IMR-90 (cell line): ENCODE data around the gene TRIM26. TPM values are rescaled to one million over a fixed set of nuclear protein-coding genes. Genes with fewer than 3 reads are reported as not detected.

Experiments
- ATAC-seq: fragments of 200-7000 bp; cut with Tn5 transposase; 2 replicates; pipeline ENCODE4 v1.9.1; 2020; ENCODE audit warnings: low read depth, mild to moderate bottlenecking, moderate library complexity
- BruUV-seq: library from RNA; stranded (reverse); fragments of 400-500 nt; replicated peaks from 2 replicates; lab custom pipeline; 2021; lab: Mats Ljungman, UMichigan
- CTCF ChIA-PET: fragments of 300-600 bp; formaldehyde crosslinking; extraction: SDS; loops from one replicate; lab custom pipeline; 2021; ENCODE audit warnings: antibody characterized with exemption; lab: Yijun Ruan, JAX
- POLR2A ChIA-PET: fragments of 300-600 bp; sonication (Branson Sonifier 250); formaldehyde crosslinking; loops from one replicate; lab custom pipeline; 2022; ENCODE audit warnings: antibody characterized with exemption; ENCODE audit not compliant: unreplicated experiment; lab: Charles Lee
- DNase-seq: peaks from one replicate; pipeline ENCODE4 v3.0.0; 2013
- H2AFZ ChIP-seq: replicated peaks from 2 replicates; pipeline ENCODE3; 2013; ENCODE audit warnings: low read length, mild to moderate bottlenecking; ENCODE audit not compliant: poor library complexity
- H2AK5ac ChIP-seq: 2 replicates; pipeline ENCODE4 v1.6.1; 2013; ENCODE audit warnings: low read depth, low read length, inconsistent platforms
- H2AK9ac ChIP-seq: replicated peaks from 2 replicates; pipeline ENCODE3; 2013; ENCODE audit warnings: mild to moderate bottlenecking, low read depth, low read length, moderate library complexity; ENCODE audit not compliant: poor library complexity
- H2BK120ac ChIP-seq: 2 replicates; pipeline ENCODE4 v1.6.1; 2013; ENCODE audit warnings: low read depth, low read length, inconsistent platforms
- H2BK15ac ChIP-seq: 3 replicates; pipeline ENCODE4 v1.6.1; 2013; ENCODE audit warnings: low read depth, low read length, inconsistent platforms
- H2BK20ac ChIP-seq: 2 replicates; pipeline ENCODE4 v1.6.1; 2013; ENCODE audit warnings: low read depth, mild to moderate bottlenecking, inconsistent platforms, low read length, moderate library complexity
- H2BK5ac ChIP-seq: 2 replicates; pipeline ENCODE4 v1.6.1; 2013; ENCODE audit warnings: mild to moderate bottlenecking, low read depth, low read length, inconsistent platforms; ENCODE audit not compliant: poor library complexity, severe bottlenecking
- H3K14ac ChIP-seq: replicated peaks from 2 replicates; pipeline ENCODE4 v1.6.1; 2013; ENCODE audit warnings: low read depth, low read length, inconsistent platforms
- H3K18ac ChIP-seq: 2 replicates; pipeline ENCODE4 v1.6.1; 2013; ENCODE audit warnings: low read depth, low read length, control low read depth
- H3K23ac ChIP-seq: 2 replicates; pipeline ENCODE4 v1.6.1; 2013; ENCODE audit warnings: low read depth, low read length, inconsistent platforms
- H3K27ac ChIP-seq: 2 replicates; pipeline ENCODE4 v1.5.1; 2013; ENCODE audit warnings: mild to moderate bottlenecking, control low read depth, low read length; ENCODE audit not compliant: insufficient read depth
- H3K27me3 ChIP-seq: 2 replicates; pipeline ENCODE4 v1.6.1; 2013; ENCODE audit warnings: low read length; ENCODE audit not compliant: control insufficient read depth, insufficient read depth
- H3K36me3 ChIP-seq: 2 replicates; pipeline ENCODE4 v1.6.1; 2013; ENCODE audit warnings: low read length, mixed read lengths; ENCODE audit not compliant: control insufficient read depth, insufficient read depth
- H3K4ac ChIP-seq: 2 replicates; pipeline ENCODE4 v1.6.1; 2013; ENCODE audit warnings: low read depth, low read length, inconsistent platforms
- H3K4me1 ChIP-seq: 2 replicates; pipeline ENCODE4 v1.6.1; 2013; ENCODE audit warnings: low read length, mixed read lengths; ENCODE audit not compliant: control insufficient read depth, insufficient read depth
- H3K4me2 ChIP-seq: 2 replicates; pipeline ENCODE4 v1.6.1; 2013; ENCODE audit warnings: low read depth, mild to moderate bottlenecking, control low read depth, low read length, moderate library complexity
- H3K4me3 ChIP-seq: 2 replicates; pipeline ENCODE4 v1.5.1; 2013; ENCODE audit warnings: low read depth, mild to moderate bottlenecking, control low read depth, low read length, moderate library complexity; ENCODE audit not compliant: insufficient read depth
- H3K56ac ChIP-seq: 2 replicates; pipeline ENCODE4 v1.6.1; 2013; ENCODE audit warnings: low read length, inconsistent platforms; ENCODE audit not compliant: insufficient read depth; ENCODE audit errors: extremely low read depth
- H3K79me1 ChIP-seq, 2 experiments: 2 replicates each; pipeline ENCODE4 v1.6.1; 2013; ENCODE audit warnings: low read length in 2 of 2, inconsistent platforms in 1 of 2, low read depth in 1 of 2
- H3K9ac ChIP-seq: 2 replicates; pipeline ENCODE4 v1.6.1; 2013; ENCODE audit warnings: low read depth, low read length, control low read depth
- H3K9me1 ChIP-seq: 2 replicates; pipeline ENCODE4 v1.6.1; 2013; ENCODE audit warnings: low read length, inconsistent platforms; ENCODE audit not compliant: insufficient read depth
- H3K9me3 ChIP-seq: 2 replicates; pipeline ENCODE4 v1.6.1; 2013; ENCODE audit warnings: low read length; ENCODE audit not compliant: control insufficient read depth, insufficient read depth
- H4K20me1 ChIP-seq: 2 replicates; pipeline ENCODE4 v1.6.1; 2013; ENCODE audit warnings: low read length, inconsistent platforms; ENCODE audit not compliant: insufficient read depth
- H4K5ac ChIP-seq: 2 replicates; pipeline ENCODE4 v1.6.1; 2013; ENCODE audit warnings: mild to moderate bottlenecking, low read depth, low read length, control low read depth
- H4K8ac ChIP-seq, 2 experiments: 2 replicates each; pipeline ENCODE4 v1.6.1; 2013; ENCODE audit warnings: low read depth in 2 of 2, low read length in 2 of 2, control low read depth in 1 of 2, inconsistent platforms in 1 of 2
- H4K91ac ChIP-seq: 2 replicates; pipeline ENCODE4 v1.6.1; 2013; ENCODE audit warnings: low read depth, low read length, inconsistent platforms; ENCODE audit not compliant: insufficient read depth
- BHLHE40 ChIP-seq: fragments of 150-350 bp; IDR thresholded peaks from 2 replicates; pipeline ENCODE4 v1.6.1; 2016; ENCODE audit warnings: mild to moderate bottlenecking, low read depth, low read length
- CHD1 ChIP-seq: IDR thresholded peaks from 2 replicates; pipeline ENCODE4 v1.6.1; 2012; ENCODE audit warnings: low read depth, low read length, improper control_type of control experiment
- FOS ChIP-seq: fragments of 150-350 bp; IDR thresholded peaks from 2 replicates; pipeline ENCODE4 v1.6.1; 2016; ENCODE audit warnings: low read depth, low read length
- MAFK ChIP-seq: IDR thresholded peaks from 2 replicates; pipeline ENCODE4 v1.6.1; 2012; ENCODE audit warnings: low read depth, low read length, improper control_type of control experiment
- MXI1 ChIP-seq: IDR thresholded peaks from 2 replicates; pipeline ENCODE4 v1.6.1; 2012; ENCODE audit warnings: low read depth, mild to moderate bottlenecking, low read length, moderate library complexity, borderline replicate concordance
- NFE2L2 ChIP-seq: fragments of 150-350 bp; IDR thresholded peaks from 2 replicates; pipeline ENCODE4 v1.6.1; 2016; ENCODE audit warnings: low read depth, mild to moderate bottlenecking, low read length
- POLR2A ChIP-seq: IDR thresholded peaks from 2 replicates; pipeline ENCODE4 v1.6.1; 2012; ENCODE audit warnings: mild to moderate bottlenecking, low read depth, low read length
- WGBS, 2 experiments: methylation state at CpG; one replicate each; pipeline versions ENCODE4 v1.1.5 to v1.1.7; 2013; ENCODE audit warnings: missing lambda C conversion rate in 2 of 2; ENCODE audit not compliant: insufficient read length in 1 of 2; ENCODE audit errors: extremely low coverage in 2 of 2; 5-methylcytosine and 5-hydroxymethylcytosine counted together
- dilution Hi-C: fragments of 300-500 bp; cut with HindIII; formaldehyde crosslinking; loops from one replicate; pipeline ENCODE4 v1.14.3; 2018; ENCODE audit warnings: low sequenced_read_pairs; ENCODE audit not compliant: unreplicated experiment
- in situ Hi-C: fragments of 300-500 bp; cut with MboI; formaldehyde crosslinking; loops from 3 replicates; pipeline ENCODE4 v1.14.3; 2019; ENCODE audit warnings: low sequenced_read_pairs, inconsistent platforms, mixed read lengths
- intact Hi-C: fragments of 100-400 bp; cut with micrococcal nuclease; formaldehyde crosslinking; loops from 2 replicates; pipeline ENCODE4 v1.10.0; 2022
- polyA plus RNA-seq, 3 experiments: library from polyadenylated mRNA; depleted of rRNA; stranded (reverse); fragments of >200 nt; gene quantifications; 2 replicates each; pipeline ENCODE4 v1.2.3, GENCODE V29; 2012; ENCODE audit warnings: low replicate concordance in 1 of 3
- total RNA-seq: library from RNA; depleted of rRNA; stranded (reverse); fragments of >200 nt; gene quantifications from 2 replicates; pipeline ENCODE4 v1.2.3, GENCODE V29; 2012
- TF ChIP-seq, protein P1 (sequence below): fragments of 150-350 bp; IDR thresholded peaks from 2 replicates; pipeline ENCODE4 v1.6.1; 2016; ENCODE audit warnings: low read depth, mild to moderate bottlenecking, low read length, moderate library complexity, borderline replicate concordance

TRIM26 gene
- total and polyA plus RNA-seq, 2 of the 4 experiments (the other 2 are of a cell fraction): 22.6 to 23.8 TPM

DNA sequence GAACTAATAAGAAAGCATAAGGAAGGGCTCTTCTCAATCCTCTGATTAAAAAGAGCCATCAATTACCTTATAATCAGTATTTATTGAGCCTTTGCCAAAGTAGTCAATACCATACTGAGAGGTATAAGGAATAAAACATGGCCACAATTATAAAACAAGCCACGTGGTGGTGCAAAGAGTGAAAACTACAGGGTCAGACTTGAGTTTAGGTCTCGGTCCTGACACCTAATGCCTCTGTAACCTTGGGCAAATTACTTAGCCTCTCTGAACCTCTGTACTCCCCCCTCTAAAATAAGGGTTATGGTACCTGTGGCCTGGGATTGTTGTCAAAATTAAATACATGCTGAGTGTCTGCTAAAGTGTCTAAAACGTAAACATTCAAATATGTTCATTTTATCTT is 64.0 kb downstream of the TRIM26 start:
- Histone ChIP-seq H3K79me1 (no peaks in the 10 kb centered on the region), H2AFZ (no peak overlapping the region), H3K56ac (no peak overlapping the region), H2BK5ac (no peak overlapping the region), H2AK5ac (no peak overlapping the region), H2BK120ac (no peak overlapping the region), H3K4me2 (no peak overlapping the region), H3K9ac (no peak overlapping the region), H2AK9ac (no peak overlapping the region), H2BK20ac (no peak overlapping the region), H3K23ac (no peak overlapping the region), H4K8ac (no peak overlapping the region), H3K18ac (no peak overlapping the region), H3K36me3 (no peaks in the 10 kb centered on the region), H4K5ac (no peak overlapping the region), H4K20me1 (no peaks in the 10 kb centered on the region), H3K27ac (no peak overlapping the region), H3K27me3 (peaks cover 40% of the 10 kb centered on the region), H2BK15ac (no peak overlapping the region), H3K4ac (no peak overlapping the region), H3K4me1 (no peaks in the 10 kb centered on the region), H3K4me3 (no peak overlapping the region), H3K14ac (no peak overlapping the region), H3K9me1 (no peaks in the 10 kb centered on the region), H4K91ac (no peak overlapping the region), H3K9me3 (no peaks in the 10 kb centered on the region)
- ATAC-seq: no peak
- TF ChIP-seq MXI1: no peak
- TF ChIP-seq, protein P1, sequence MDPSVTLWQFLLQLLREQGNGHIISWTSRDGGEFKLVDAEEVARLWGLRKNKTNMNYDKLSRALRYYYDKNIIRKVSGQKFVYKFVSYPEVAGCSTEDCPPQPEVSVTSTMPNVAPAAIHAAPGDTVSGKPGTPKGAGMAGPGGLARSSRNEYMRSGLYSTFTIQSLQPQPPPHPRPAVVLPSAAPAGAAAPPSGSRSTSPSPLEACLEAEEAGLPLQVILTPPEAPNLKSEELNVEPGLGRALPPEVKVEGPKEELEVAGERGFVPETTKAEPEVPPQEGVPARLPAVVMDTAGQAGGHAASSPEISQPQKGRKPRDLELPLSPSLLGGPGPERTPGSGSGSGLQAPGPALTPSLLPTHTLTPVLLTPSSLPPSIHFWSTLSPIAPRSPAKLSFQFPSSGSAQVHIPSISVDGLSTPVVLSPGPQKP: no peak
- no peak for TF ChIP-seq FOS
- TF ChIP-seq BHLHE40: no peak
- no peak for TF ChIP-seq MAFK
- no peak for TF ChIP-seq CHD1
- no peak for TF ChIP-seq POLR2A
- TF ChIP-seq NFE2L2: no peak
- WGBS, 2 experiments: no CpG with 5 or more reads among the region's 3 CpGs
- in situ Hi-C loops: no loop called here
- ChIA-PET POLR2A (no interaction called here), CTCF (no interaction called here)
- dilution Hi-C loops: no loop called here
- intact Hi-C loops: no loop called here
- DNase-seq: no peak
- no TSS peak for BruUV-seq
